Prostate gland (tissue), 2 donors: ENCODE measurements around the gene TATDN2. TPM values are rescaled to one million over a fixed set of nuclear protein-coding genes. Genes with fewer than 3 reads are reported as not detected.

Experiments used
- DNase-seq: peaks from one replicate; pipeline ENCODE4 v3.0.0-alpha.2; 2019; ENCODE audit warnings: low spot score
- H3K27ac ChIP-seq, 2 donors: fragments of 200-600 bp; sonication (generic); 2 replicates each; pipeline ENCODE4 v1.5.1; 2017 to 2019
- H3K27me3 ChIP-seq: fragments of 200-600 bp; sonication (generic); replicated peaks from 2 replicates; pipeline ENCODE4 v1.5.1; 2019; ENCODE audit not compliant: insufficient read depth
- H3K36me3 ChIP-seq, 2 donors: fragments of 200-600 bp; sonication (generic); 1 replicate in 1 of 2; 2 replicates in 1 of 2; pipeline versions ENCODE4 v1.5.1 to v1.8.1; 2017 to 2019
- H3K4me1 ChIP-seq: fragments of 200-600 bp; sonication (generic); replicated peaks from 2 replicates; pipeline ENCODE4 v1.5.1; 2019
- H3K4me3 ChIP-seq, 2 donors: fragments of 200-600 bp; sonication (generic); 2 replicates each; pipeline ENCODE4 v1.5.1; 2017 to 2019
- H3K9me3 ChIP-seq: fragments of 200-600 bp; sonication (generic); 2 replicates; pipeline ENCODE4 v1.5.1; 2017
- POLR2A ChIP-seq: fragments of 450-650 bp; IDR thresholded peaks from one replicate; pipeline ENCODE4 v1.6.1; 2016; ENCODE audit warnings: antibody characterized with exemption, mild to moderate bottlenecking
- POLR2AphosphoS5 ChIP-seq: sonication (generic); formaldehyde crosslinking; IDR thresholded peaks from one replicate; pipeline ENCODE4 v1.6.1; 2017; ENCODE audit warnings: antibody characterized with exemption
- WGBS: methylation state at CpG from one replicate; pipeline ENCODE4 v1.1.5; 2018; 5-methylcytosine and 5-hydroxymethylcytosine counted together
- intact Hi-C: fragments of 100-400 bp; cut with DNase I; formaldehyde crosslinking; loops from one replicate; pipeline ENCODE4 v1.14.2; 2022
- total RNA-seq, 2 donors: library from RNA; depleted of rRNA; stranded (reverse); fragments of >200 nt; gene quantifications; one replicate each; pipeline ENCODE4 v1.1.0, GENCODE V29; 2016
- TF ChIP-seq, protein P1 (sequence below), 4 experiments: fragments of 200-600 bp in 2 of 4; fragments of 450-650 bp in 2 of 4; sonication (generic) in 2 of 4; IDR thresholded peaks; 1 replicate in 3 of 4; 2 replicates in 1 of 4; pipeline ENCODE4 v1.5.1; 2016 to 2019; ENCODE audit warnings: antibody characterized with exemption in 4 of 4, mild to moderate bottlenecking in 2 of 4, moderate library complexity in 2 of 4

Gene TATDN2
- total RNA-seq, 2 donors from 2014 or later = 25.4 to 27.1 TPM

DNA sequence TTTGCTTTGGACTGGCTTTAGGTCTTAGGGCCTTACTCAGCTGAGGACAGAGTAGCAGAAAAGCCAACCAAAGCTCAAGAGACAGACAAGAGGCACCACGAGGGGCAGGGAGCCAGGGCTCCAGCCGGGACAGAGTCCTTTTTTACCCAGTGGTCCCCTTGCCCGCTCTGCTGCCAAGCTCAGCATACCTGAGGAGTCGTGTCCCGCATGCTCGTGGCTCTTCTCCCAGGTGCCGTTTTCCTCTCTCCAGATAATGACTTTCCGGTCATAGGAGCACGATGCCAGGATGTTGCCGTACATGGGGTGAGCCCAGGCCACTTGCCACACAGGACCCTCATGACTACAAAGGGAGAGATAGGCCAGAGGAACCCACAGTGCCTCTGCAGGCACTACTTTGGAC lies 64.1 kb downstream of the TATDN2 start:
- no peaks in the 10 kb centered on the region for H3K4me1 ChIP-seq
- no peak overlapping the region for H3K27ac ChIP-seq
- TF ChIP-seq, protein P1, sequence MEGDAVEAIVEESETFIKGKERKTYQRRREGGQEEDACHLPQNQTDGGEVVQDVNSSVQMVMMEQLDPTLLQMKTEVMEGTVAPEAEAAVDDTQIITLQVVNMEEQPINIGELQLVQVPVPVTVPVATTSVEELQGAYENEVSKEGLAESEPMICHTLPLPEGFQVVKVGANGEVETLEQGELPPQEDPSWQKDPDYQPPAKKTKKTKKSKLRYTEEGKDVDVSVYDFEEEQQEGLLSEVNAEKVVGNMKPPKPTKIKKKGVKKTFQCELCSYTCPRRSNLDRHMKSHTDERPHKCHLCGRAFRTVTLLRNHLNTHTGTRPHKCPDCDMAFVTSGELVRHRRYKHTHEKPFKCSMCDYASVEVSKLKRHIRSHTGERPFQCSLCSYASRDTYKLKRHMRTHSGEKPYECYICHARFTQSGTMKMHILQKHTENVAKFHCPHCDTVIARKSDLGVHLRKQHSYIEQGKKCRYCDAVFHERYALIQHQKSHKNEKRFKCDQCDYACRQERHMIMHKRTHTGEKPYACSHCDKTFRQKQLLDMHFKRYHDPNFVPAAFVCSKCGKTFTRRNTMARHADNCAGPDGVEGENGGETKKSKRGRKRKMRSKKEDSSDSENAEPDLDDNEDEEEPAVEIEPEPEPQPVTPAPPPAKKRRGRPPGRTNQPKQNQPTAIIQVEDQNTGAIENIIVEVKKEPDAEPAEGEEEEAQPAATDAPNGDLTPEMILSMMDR (IDR thresholded peaks at IDR 0.05) = no peak
- TF ChIP-seq POLR2A = no peak
- TF ChIP-seq POLR2AphosphoS5 = no peak
- no peak overlapping the region for H3K4me3 ChIP-seq
- no peak for DNase-seq
- H3K9me3 ChIP-seq = no peaks in the 10 kb centered on the region
- intact Hi-C loops = no loop called here
- H3K36me3 ChIP-seq = peaks cover 12 to 16% of the 10 kb centered on the region in 2 donors
- WGBS = 86% methylated on average over 10 of the region's 10 CpGs
- H3K27me3 ChIP-seq = no peaks in the 10 kb centered on the region

DNA sequence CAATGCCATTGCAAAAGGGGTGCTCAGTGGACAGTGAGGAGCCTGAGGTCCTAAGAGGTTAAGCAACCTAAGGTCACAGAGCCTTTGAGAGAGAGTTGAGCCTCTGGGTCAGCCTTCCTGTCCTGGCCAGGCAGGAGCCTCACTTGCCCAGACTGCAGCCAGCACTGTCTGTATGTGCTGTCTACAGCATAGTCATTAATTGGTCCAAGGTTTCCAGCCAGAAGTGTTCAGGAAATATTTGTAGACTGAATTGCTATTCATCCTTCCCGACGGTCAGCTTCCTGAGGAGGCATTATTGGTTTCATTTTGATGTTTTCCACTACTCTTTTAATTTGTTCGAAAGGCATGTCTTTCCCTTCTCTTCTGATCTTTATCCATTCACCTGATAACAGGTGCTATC lies 64.6 kb downstream of the TATDN2 start:
- TF ChIP-seq POLR2A (no peak), POLR2AphosphoS5 (no peak)
- TF ChIP-seq, protein P1 (IDR thresholded peaks at IDR 0.05) = no peak
- no peak for DNase-seq
- Histone ChIP-seq H3K27me3 (no peaks in the 10 kb centered on the region), H3K9me3 (no peaks in the 10 kb centered on the region), H3K4me1 (no peaks in the 10 kb centered on the region), H3K27ac (no peak overlapping the region), H3K36me3 (peaks cover 12 to 16% of the 10 kb centered on the region in 2 donors), H3K4me3 (no peak overlapping the region)
- WGBS = 82% methylated on average over 3 of the region's 3 CpGs
- intact Hi-C loops = no loop called here

DNA sequence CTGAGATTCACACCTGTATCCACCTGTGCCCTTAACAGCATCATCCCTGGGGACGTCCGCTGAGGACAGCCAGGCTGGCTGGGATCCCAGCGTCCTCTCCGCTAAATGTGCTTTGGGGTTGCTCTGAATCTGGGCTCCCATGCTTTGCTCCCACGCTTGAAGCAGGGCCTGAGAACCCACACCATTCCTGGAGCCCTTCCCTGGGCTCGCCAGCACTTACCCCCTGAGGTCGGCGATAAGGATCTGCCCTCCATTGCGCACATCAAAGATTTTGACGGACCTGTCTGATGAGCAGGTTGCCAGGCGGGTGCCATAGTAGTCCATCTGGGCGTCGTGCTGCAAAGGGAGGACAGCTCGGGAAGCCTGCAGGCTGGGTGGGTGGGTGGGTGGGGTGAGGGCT lies 66.8 kb downstream of the TATDN2 start:
- H3K4me1 ChIP-seq = peaks cover 6% of the 10 kb centered on the region
- H3K36me3 ChIP-seq = peaks cover 12 to 16% of the 10 kb centered on the region in 2 donors
- no peak overlapping the region for H3K27ac ChIP-seq
- H3K27me3 ChIP-seq = no peaks in the 10 kb centered on the region
- intact Hi-C loops = no loop called here
- TF ChIP-seq POLR2A (no peak), POLR2AphosphoS5 (no peak)
- TF ChIP-seq, protein P1 (IDR thresholded peaks at IDR 0.05) = no peak
- H3K9me3 ChIP-seq = no peaks in the 10 kb centered on the region
- WGBS = 82% methylated on average over 14 of the region's 14 CpGs
- no peak for DNase-seq
- no peak overlapping the region for H3K4me3 ChIP-seq

DNA sequence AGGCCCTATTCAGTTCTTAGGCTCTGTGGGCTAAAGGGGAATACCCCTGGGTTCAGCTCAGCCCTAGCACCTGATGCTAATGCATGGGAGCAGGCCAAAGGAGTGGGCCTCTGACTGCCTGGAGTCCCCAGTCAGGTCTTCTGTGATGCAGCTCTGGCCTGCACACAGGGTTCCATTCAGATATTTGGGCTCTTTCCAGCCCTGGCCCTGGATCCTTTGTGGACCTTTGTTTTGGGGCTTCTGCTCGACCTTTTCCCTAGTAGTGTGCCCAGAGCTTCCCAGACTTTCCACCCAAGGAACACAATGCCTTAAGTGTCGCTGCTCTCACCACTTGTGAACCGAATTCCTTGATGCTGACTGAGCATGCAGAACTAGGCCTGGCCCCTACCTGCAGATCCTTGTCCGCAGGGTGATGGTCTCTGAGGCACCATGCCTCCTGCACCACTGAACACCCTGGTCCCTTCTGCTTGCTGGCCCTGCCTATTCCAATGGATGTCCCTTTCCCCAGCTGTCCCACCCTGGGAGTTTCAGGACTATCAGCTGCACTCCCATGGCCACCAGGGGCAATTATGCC lies 67.6 kb downstream of the TATDN2 start:
- intact Hi-C loops = no loop called here
- Histone ChIP-seq H3K9me3 (no peaks in the 10 kb centered on the region), H3K4me1 (peaks cover 6% of the 10 kb centered on the region), H3K4me3 (no peak overlapping the region), H3K36me3 (peaks cover 11 to 12% of the 10 kb centered on the region in 2 donors), H3K27me3 (no peaks in the 10 kb centered on the region), H3K27ac (no peak overlapping the region)
- no peak for DNase-seq
- no peak for TF ChIP-seq POLR2AphosphoS5
- TF ChIP-seq, protein P1 (IDR thresholded peaks at IDR 0.05) = no peak
- no peak for TF ChIP-seq POLR2A
- WGBS = 94% methylated on average over 4 of the region's 4 CpGs

DNA sequence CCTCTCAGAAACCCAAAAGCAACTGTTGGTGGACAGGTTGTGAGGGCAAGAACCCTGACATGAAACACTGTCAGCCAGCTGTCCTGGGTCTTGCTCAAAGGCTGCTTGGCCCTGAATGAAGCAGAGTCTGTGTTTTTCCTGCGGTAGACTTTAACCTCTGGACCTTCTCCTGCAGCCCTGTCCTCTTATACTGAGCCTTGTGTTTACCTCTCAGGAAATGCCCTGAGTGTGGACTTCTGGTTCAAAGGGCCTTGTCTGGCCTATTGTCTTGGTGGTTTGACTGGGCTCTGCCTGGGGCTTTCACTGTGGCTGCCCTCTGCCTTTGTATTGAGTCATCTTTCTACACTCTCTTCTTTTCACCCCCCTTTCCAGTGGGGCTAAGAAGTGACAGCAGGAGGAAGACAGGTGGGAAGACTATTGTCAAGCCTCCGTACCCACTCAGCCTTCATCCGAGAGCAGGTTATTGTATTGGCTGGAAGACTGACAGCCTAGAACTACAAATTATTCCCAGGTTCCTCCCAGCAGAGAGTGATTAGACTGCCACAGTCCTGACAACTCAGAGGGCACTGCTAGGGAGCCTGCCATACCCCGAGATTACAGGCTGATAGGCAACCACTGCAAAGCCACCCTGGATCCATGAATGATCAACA lies 69.2 kb downstream of the TATDN2 start:
- no peak overlapping the region for H3K4me3 ChIP-seq
- 87% methylated on average over 4 of the region's 4 CpGs for WGBS
- H3K27ac ChIP-seq = no peak overlapping the region
- H3K36me3 ChIP-seq = peaks cover 7 to 12% of the 10 kb centered on the region in 2 donors
- H3K4me1 ChIP-seq = peaks cover 6% of the 10 kb centered on the region
- no peak for DNase-seq
- no peaks in the 10 kb centered on the region for H3K9me3 ChIP-seq
- TF ChIP-seq, protein P1 (IDR thresholded peaks at IDR 0.05) = no peak
- TF ChIP-seq POLR2A = no peak
- no peak for TF ChIP-seq POLR2AphosphoS5
- no peaks in the 10 kb centered on the region for H3K27me3 ChIP-seq
- intact Hi-C loops = no loop called here
